K562 (cell line): ENCODE results near the gene GMDS. TPM values are rescaled to one million over a fixed set of nuclear protein-coding genes. Genes with fewer than 3 reads are reported as not detected.

Source experiments
- ARID1B ChIP-seq: fragments of 450-650 bp; IDR thresholded peaks from 2 replicates; pipeline ENCODE4 v1.6.1; 2016; ENCODE audit warnings: antibody characterized with exemption, mild to moderate bottlenecking, inconsistent platforms
- ATF7 ChIP-seq: fragments of 450-650 bp; IDR thresholded peaks from 2 replicates; pipeline ENCODE4 v1.7.1; 2014; ENCODE audit warnings: mild to moderate bottlenecking, moderate library complexity
- CBFA2T3 ChIP-seq: fragments of 450-650 bp; IDR thresholded peaks from 2 replicates; pipeline ENCODE4 v1.6.1; 2017
- CBX1 ChIP-seq: sonication (generic); IDR thresholded peaks from 2 replicates; pipeline ENCODE4 v1.6.1; 2016; ENCODE audit warnings: antibody characterized with exemption, low read depth, mild to moderate bottlenecking
- CTBP1 ChIP-seq: fragments of 450-650 bp; IDR thresholded peaks from 2 replicates; pipeline ENCODE4 v1.6.1; 2016; ENCODE audit warnings: borderline replicate concordance
- EHMT2 ChIP-seq: fragments of 450-650 bp; IDR thresholded peaks from 2 replicates; pipeline ENCODE4 v1.6.1; 2018; ENCODE audit warnings: antibody characterized with exemption
- MAFF ChIP-seq: IDR thresholded peaks from 2 replicates; pipeline ENCODE4 v1.6.1; 2012; ENCODE audit warnings: low read length, improper control_type of control experiment
- MAX ChIP-seq: sonication (generic); formaldehyde crosslinking; IDR thresholded peaks from 2 replicates; pipeline ENCODE4 v1.9.0; 2022; ENCODE audit warnings: mild to moderate bottlenecking, missing genetic modification reagents
- NR2C2 ChIP-seq, 2 experiments: fragments of 200-800 bp in 1 of 2; sonication (Bioruptor generic) in 1 of 2; sonication (generic) in 1 of 2; formaldehyde crosslinking in 1 of 2; IDR thresholded peaks; 2 replicates each; pipeline versions ENCODE4 v1.6.1 to v1.8.0; 2016 to 2022; ENCODE audit warnings: mild to moderate bottlenecking in 1 of 2, missing compliant biosample characterization in 1 of 2, missing genetic modification characterization in 1 of 2, missing genetic modification reagents in 1 of 2
- POLR2AphosphoS5 ChIP-seq: IDR thresholded peaks from 2 replicates; pipeline ENCODE4 v1.6.1; 2011; ENCODE audit warnings: mild to moderate bottlenecking, low read depth, low read length, moderate library complexity; ENCODE audit not compliant: control insufficient read depth, insufficient read depth
- PURB ChIP-seq: sonication (generic); formaldehyde crosslinking; IDR thresholded peaks from 2 replicates; pipeline ENCODE4 v1.9.0; 2021; ENCODE audit warnings: low read depth, mild to moderate bottlenecking, missing genetic modification reagents
- RBBP5 ChIP-seq: fragments of 200-600 bp; sonication (generic); IDR thresholded peaks from 2 replicates; pipeline ENCODE4 v1.6.1; 2012; ENCODE audit warnings: borderline replicate concordance, mild to moderate bottlenecking, low read length, control low read depth, inconsistent platforms; ENCODE audit not compliant: insufficient read depth, poor library complexity, severe bottlenecking
- TCF3 ChIP-seq: sonication (generic); formaldehyde crosslinking; IDR thresholded peaks from 2 replicates; pipeline ENCODE4 v1.4.0; 2020; ENCODE audit warnings: mild to moderate bottlenecking, missing genetic modification reagents
- ZNF140 ChIP-seq: fragments of 250-450 bp; sonication (Bioruptor Pico); IDR thresholded peaks from 2 replicates; pipeline ENCODE4 v1.8.0; 2021; ENCODE audit warnings: moderate library complexity, mild to moderate bottlenecking, inconsistent platforms
- polyA plus RNA-seq, 8 experiments: library from polyadenylated mRNA; depleted of rRNA in 4 of 8; stranded (reverse) in 5 of 8; unstranded in 3 of 8; fragments of >200 nt; fragmentation: Nextera tagmentation in 2 of 8; fragmentation: Illumina TruSeq in 1 of 8; extraction: Ambion mirVana in 2 of 8; extraction: Trizol in 1 of 8; gene quantifications; 2 replicates each; pipeline versions ENCODE4 v1.2.1 to v1.2.3, GENCODE V29; 2011 to 2014; ENCODE audit warnings: inconsistent platforms in 1 of 8, missing spikeins in 1 of 8
- total RNA-seq, 7 experiments: library from RNA; depleted of rRNA in 6 of 7; stranded (reverse); fragments of >200 nt in 6 of 7; fragmentation: Illumina TruSeq in 2 of 7; extraction: Trizol in 2 of 7; gene quantifications; 2 replicates each; pipeline versions ENCODE4 v1.2.1 to v1.2.3, GENCODE V29; 2011 to 2021; ENCODE audit warnings: low replicate concordance in 1 of 7
- TF ChIP-seq, protein P1 (sequence below): fragments of 450-650 bp; IDR thresholded peaks from 2 replicates; pipeline ENCODE4 v1.6.1; 2018; ENCODE audit not compliant: partially characterized antibody
- TF ChIP-seq, protein P2 (sequence below): sonication (generic); IDR thresholded peaks from 2 replicates; pipeline ENCODE4 v1.6.1; 2016
- TF ChIP-seq, protein P3 (sequence below): fragments of 250-450 bp; sonication (Bioruptor Pico); IDR thresholded peaks from 2 replicates; pipeline ENCODE4 v1.4.0; 2020

The GMDS gene
- total and polyA plus RNA-seq, 9 of the 15 experiments (the other 6 are each of a cell fraction or from before 2014, with no cell fraction given), result 0.48 to 31.8 (median 13.4) TPM

- TF ChIP-seq, protein P1, sequence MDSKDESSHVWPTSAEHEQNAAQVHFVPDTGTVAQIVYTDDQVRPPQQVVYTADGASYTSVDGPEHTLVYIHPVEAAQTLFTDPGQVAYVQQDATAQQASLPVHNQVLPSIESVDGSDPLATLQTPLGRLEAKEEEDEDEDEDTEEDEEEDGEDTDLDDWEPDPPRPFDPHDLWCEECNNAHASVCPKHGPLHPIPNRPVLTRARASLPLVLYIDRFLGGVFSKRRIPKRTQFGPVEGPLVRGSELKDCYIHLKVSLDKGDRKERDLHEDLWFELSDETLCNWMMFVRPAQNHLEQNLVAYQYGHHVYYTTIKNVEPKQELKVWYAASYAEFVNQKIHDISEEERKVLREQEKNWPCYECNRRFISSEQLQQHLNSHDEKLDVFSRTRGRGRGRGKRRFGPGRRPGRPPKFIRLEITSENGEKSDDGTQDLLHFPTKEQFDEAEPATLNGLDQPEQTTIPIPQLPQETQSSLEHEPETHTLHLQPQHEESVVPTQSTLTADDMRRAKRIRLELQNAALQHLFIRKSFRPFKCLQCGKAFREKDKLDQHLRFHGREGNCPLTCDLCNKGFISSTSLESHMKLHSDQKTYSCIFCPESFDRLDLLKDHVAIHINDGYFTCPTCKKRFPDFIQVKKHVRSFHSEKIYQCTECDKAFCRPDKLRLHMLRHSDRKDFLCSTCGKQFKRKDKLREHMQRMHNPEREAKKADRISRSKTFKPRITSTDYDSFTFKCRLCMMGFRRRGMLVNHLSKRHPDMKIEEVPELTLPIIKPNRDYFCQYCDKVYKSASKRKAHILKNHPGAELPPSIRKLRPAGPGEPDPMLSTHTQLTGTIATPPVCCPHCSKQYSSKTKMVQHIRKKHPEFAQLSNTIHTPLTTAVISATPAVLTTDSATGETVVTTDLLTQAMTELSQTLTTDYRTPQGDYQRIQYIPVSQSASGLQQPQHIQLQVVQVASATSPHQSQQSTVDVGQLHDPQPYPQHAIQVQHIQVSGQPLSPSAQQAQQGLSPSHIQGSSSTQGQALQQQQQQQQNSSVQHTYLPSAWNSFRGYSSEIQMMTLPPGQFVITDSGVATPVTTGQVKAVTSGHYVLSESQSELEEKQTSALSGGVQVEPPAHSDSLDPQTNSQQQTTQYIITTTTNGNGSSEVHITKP, result peak; percentile 42
- TF ChIP-seq CBFA2T3 (peak; percentile 50), POLR2AphosphoS5 (peak; percentile 22; the same call in 1 of the 2 replicates), RBBP5 (peak; percentile 28), CTBP1 (0 out of 2 replicates have a peak, but pooled peaks have one; percentile 24), ARID1B (peak; percentile 72), MAX (CRISPR knock-in tag) (peak; percentile 40; the same call in 1 of the 2 replicates), ZNF140 (CRISPR knock-in tag) (no peak), ATF7 (0 out of 2 replicates have a peak, but pooled peaks have one; percentile 27), EHMT2 (peak; percentile 69), CBX1 (no peak), MAFF (no peak), TCF3 (peak; percentile 76), NR2C2 (CRISPR knock-in tag; IDR thresholded peaks at IDR 0.05) (no peak), NR2C2 (tag; IDR thresholded peaks at IDR 0.05) (peak; percentile 35; the same call in 1 of the 2 replicates), PURB (CRISPR knock-in tag) (no peak)
- TF ChIP-seq, protein P2, sequence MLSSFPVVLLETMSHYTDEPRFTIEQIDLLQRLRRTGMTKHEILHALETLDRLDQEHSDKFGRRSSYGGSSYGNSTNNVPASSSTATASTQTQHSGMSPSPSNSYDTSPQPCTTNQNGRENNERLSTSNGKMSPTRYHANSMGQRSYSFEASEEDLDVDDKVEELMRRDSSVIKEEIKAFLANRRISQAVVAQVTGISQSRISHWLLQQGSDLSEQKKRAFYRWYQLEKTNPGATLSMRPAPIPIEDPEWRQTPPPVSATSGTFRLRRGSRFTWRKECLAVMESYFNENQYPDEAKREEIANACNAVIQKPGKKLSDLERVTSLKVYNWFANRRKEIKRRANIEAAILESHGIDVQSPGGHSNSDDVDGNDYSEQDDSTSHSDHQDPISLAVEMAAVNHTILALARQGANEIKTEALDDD, result 0 out of 2 replicates have a peak, but pooled peaks have one; percentile 32
- TF ChIP-seq, protein P3, sequence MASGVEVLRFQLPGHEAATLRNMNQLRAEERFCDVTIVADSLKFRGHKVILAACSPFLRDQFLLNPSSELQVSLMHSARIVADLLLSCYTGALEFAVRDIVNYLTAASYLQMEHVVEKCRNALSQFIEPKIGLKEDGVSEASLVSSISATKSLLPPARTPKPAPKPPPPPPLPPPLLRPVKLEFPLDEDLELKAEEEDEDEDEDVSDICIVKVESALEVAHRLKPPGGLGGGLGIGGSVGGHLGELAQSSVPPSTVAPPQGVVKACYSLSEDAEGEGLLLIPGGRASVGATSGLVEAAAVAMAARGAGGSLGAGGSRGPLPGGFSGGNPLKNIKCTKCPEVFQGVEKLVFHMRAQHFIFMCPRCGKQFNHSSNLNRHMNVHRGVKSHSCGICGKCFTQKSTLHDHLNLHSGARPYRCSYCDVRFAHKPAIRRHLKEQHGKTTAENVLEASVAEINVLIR, result peak; percentile 44; the same call in 1 of the 2 replicates
Measured at GRCh38 chr6:1789092-1789491, 456.3 kb downstream of the GMDS start (continued).
